SK-N-MC (cell line): ENCODE results near the gene HYAL1.

Source experiments
- EZH2 ChIP-seq: fragments of 200-600 bp; sonication (generic); IDR thresholded peaks from one replicate; pipeline ENCODE4 v1.6.1; 2017; ENCODE audit warnings: antibody characterized with exemption
- POLR2AphosphoS5 ChIP-seq: IDR thresholded peaks from 2 replicates; pipeline ENCODE4 v1.6.1; 2012; ENCODE audit warnings: mild to moderate bottlenecking, low read depth, low read length, borderline replicate concordance

DNA sequence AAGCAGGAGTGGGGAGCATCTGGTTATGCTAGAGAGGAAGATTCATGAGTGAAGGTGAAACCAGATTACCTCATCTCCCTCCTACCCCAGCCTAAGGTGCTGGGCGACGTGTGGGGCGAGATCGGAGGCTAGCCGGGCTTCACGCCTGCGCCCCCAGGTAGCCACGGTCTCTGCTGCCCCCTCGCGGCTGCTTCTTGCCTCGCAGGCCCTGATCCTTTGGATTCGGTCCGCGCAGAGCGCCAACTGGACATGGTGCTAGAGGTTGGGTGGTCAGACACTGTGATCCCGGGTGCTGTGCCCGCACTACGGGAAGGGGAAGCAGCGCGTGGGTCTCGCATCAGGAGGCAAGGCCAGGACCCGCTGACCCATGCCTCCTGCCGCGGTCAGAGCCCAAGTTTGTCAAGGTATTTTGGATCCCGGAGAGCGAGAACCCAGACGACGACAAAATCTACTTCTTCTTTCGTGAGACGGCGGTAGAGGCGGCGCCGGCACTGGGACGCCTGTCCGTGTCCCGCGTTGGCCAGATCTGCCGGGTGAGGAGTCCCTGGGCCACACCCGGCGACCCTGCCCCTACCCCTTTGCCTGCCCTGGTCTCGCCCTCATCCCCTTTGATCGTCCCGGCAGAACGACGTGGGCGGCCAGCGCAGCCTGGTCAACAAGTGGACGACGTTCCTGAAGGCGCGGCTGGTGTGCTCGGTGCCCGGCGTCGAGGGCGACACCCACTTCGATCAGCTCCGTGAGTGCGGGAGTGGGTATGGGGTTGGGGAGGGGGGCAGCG lies 30.3 kb downstream of the HYAL1 start:
- TF ChIP-seq EZH2 (no peak), POLR2AphosphoS5 (no peak)
